Stomach (tissue), 9 donors: ENCODE results near the gene LYL1. TPM values are rescaled to one million over a fixed set of nuclear protein-coding genes. Genes with fewer than 3 reads are reported as not detected.

ENCODE experiments used
- DNase-seq, 2 donors: peaks; one replicate each; pipeline versions ENCODE4 v3.0.0 to v3.0.0-alpha.2; 2013 to 2019
- H3K27ac ChIP-seq, 5 donors: fragments of 200-600 bp in 4 of 5; sonication (generic) in 4 of 5; one replicate each; pipeline ENCODE4 v1.5.1; 2013 to 2019; ENCODE audit warnings: mild to moderate bottlenecking in 1 of 5, moderate library complexity in 1 of 5
- H3K27me3 ChIP-seq, 3 donors: fragments of 200-600 bp; sonication (generic); one replicate each; pipeline ENCODE4 v1.5.1; 2017 to 2019; ENCODE audit warnings: mixed run types in 1 of 3
- H3K36me3 ChIP-seq, 4 donors: fragments of 200-600 bp; sonication (generic); 1 replicate in 3 of 4; 2 replicates in 1 of 4; pipeline ENCODE4 v1.5.1; 2016 to 2019
- H3K4me1 ChIP-seq, 4 donors: fragments of 200-600 bp; sonication (generic); one replicate each; pipeline ENCODE4 v1.5.1; 2016 to 2019
- H3K4me3 ChIP-seq, 4 donors: fragments of 200-600 bp; sonication (generic) in 3 of 4; one replicate each; pipeline ENCODE4 v1.5.1; 2016 to 2019; ENCODE audit warnings: mild to moderate bottlenecking in 1 of 4
- H3K9me3 ChIP-seq, 4 donors: fragments of 200-600 bp; sonication (generic); one replicate each; pipeline ENCODE4 v1.5.1; 2016 to 2019
- EP300 ChIP-seq: sonication (generic); formaldehyde crosslinking; IDR thresholded peaks from one replicate; pipeline ENCODE4 v1.6.1; 2017; ENCODE audit warnings: antibody characterized with exemption
- POLR2A ChIP-seq, 4 donors: fragments of 450-650 bp; IDR thresholded peaks; one replicate each; pipeline ENCODE4 v1.6.1; 2016; ENCODE audit warnings: antibody characterized with exemption in 4 of 4, control low read depth in 2 of 4, mild to moderate bottlenecking in 1 of 4, moderate library complexity in 1 of 4
- POLR2AphosphoS5 ChIP-seq, 3 donors: sonication (generic); formaldehyde crosslinking; IDR thresholded peaks; one replicate each; pipeline ENCODE4 v1.6.1; 2016; ENCODE audit warnings: antibody characterized with exemption in 3 of 3
- WGBS, 5 donors: extraction: QIAGEN DNeasy Blood & Tissue Kit in 3 of 5; methylation state at CpG; one replicate each; pipeline versions ENCODE4 v1.1.5 to v1.1.7; 2013 to 2018; 5-methylcytosine and 5-hydroxymethylcytosine counted together
- intact Hi-C: fragments of 100-400 bp; cut with DNase I; formaldehyde crosslinking; loops from one replicate; pipeline ENCODE4 v1.15.1; 2023; ENCODE audit warnings: low total_unique reads
- polyA plus RNA-seq, 3 donors: library from polyadenylated mRNA; stranded (reverse); fragments of 200-250 nt; gene quantifications; one replicate each; pipeline ENCODE4 v1.2.3, GENCODE V29; 2013
- total RNA-seq, 5 donors: library from RNA; depleted of rRNA; stranded (reverse); fragments of >200 nt; gene quantifications; one replicate each; pipeline versions ENCODE4 v1.1.0 to v1.2.3, GENCODE V29; 2014 to 2016
- TF ChIP-seq, protein P1 (sequence below), 7 experiments: fragments of 450-650 bp in 4 of 7; fragments of 200-600 bp in 3 of 7; sonication (generic) in 3 of 7; IDR thresholded peaks; one replicate each; pipeline ENCODE4 v1.5.1; 2016 to 2019; ENCODE audit warnings: antibody characterized with exemption in 7 of 7, control low read depth in 2 of 7, mild to moderate bottlenecking in 1 of 7
- donor health status: healthy with polysubstance abuse.
- donor health status: Bipolar disorder and iron deficiency.
- donor health status: healthy.

LYL1 gene
- total and polyA plus RNA-seq, 8 donors, result 1.3 to 19.3 (median 5.0) TPM; not detected in 1

DNA sequence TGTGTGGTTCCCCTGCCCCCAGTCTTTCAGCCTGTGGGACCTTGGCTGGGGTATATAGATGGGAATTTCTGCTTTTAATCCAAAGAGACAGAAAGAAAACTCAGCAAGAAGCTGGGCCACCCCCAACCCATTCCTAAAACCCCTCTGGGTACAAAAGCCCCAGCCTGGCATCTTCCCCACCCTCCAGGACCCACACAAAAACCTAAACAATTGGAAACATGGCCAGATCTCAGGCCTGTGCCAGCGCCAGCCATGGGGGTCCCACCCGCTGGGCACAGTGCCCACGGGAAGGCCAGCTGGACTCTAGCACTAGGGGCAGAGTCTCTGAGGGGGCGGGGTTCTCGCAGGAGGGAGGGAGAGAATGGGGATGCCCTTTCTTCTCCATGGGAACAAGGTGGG is 8.6 kb downstream of the LYL1 start:
- peaks cover 66 to 95% (median 81%) of the 10 kb centered on the region in 4 donors for H3K4me1 ChIP-seq
- H3K36me3 ChIP-seq, result peaks cover 0 to 33% (median 28%) of the 10 kb centered on the region in 4 donors
- WGBS, 5 donors, result 36 to 66% (median 51%) methylated on average over 5 of the region's 5 CpGs
- DNase-seq, result peak in 1 of 2 donors; percentile 72
- no peaks in the 10 kb centered on the region for H3K9me3 ChIP-seq
- peak overlapping the region in 4 of 5 donors; percentile 61 to 96 (median 88) for H3K27ac ChIP-seq
- intact Hi-C loops, result no loop called here
- no peak overlapping the region for H3K4me3 ChIP-seq
- peaks cover 0 to 6% (median 0%) of the 10 kb centered on the region in 3 donors for H3K27me3 ChIP-seq
- no peak for TF ChIP-seq POLR2A (IDR thresholded peaks at IDR 0.05)
- TF ChIP-seq, protein P1, sequence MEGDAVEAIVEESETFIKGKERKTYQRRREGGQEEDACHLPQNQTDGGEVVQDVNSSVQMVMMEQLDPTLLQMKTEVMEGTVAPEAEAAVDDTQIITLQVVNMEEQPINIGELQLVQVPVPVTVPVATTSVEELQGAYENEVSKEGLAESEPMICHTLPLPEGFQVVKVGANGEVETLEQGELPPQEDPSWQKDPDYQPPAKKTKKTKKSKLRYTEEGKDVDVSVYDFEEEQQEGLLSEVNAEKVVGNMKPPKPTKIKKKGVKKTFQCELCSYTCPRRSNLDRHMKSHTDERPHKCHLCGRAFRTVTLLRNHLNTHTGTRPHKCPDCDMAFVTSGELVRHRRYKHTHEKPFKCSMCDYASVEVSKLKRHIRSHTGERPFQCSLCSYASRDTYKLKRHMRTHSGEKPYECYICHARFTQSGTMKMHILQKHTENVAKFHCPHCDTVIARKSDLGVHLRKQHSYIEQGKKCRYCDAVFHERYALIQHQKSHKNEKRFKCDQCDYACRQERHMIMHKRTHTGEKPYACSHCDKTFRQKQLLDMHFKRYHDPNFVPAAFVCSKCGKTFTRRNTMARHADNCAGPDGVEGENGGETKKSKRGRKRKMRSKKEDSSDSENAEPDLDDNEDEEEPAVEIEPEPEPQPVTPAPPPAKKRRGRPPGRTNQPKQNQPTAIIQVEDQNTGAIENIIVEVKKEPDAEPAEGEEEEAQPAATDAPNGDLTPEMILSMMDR (IDR thresholded peaks at IDR 0.05), result peak in 1 of 7 experiments; percentile 58

DNA sequence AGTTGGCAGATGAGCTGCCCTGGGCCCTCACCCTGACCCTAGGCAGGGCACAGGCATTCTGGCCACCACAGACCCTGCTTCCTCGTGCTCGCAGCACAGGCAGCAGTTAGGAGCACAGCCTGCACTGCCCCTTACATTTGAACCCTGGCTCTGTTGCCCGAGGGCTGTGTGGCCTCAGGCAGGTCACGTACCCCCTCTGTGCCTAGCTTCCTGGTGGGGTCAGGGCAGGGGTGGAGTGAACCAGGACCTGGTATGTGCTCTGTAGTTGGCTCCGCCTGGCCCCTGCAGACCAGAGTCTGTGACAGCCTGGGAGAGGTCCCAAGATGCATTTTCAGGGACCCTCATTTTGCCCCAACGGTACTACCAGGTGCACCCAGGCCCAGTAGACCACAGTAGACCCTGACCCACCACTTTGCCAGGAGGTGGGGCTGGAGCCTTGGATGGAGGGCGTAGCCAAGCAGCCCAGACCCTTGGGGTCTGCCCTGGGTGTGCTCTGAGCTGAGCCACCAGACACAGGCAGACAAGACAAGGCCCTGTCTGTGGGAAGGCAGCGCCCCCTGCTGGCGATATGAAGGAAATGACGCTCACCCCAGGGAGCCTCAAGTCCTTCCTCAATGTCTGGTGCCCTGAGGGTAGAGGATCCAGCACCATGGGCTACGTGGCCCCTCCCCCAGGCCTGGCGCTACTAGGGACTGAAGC is 9.1 kb downstream of the LYL1 start:
- Histone ChIP-seq H3K9me3 (no peaks in the 10 kb centered on the region), H3K27ac (peak overlapping the region in 4 of 5 donors; percentile 51 to 90 (median 74)), H3K4me1 (peaks cover 60 to 89% (median 76%) of the 10 kb centered on the region in 4 donors), H3K27me3 (peaks cover 0 to 6% (median 0%) of the 10 kb centered on the region in 3 donors), H3K4me3 (no peak overlapping the region), H3K36me3 (peaks cover 0 to 38% (median 33%) of the 10 kb centered on the region in 4 donors)
- TF ChIP-seq, protein P1 (IDR thresholded peaks at IDR 0.05), result peak in 6 of 7 experiments; percentile 14 to 99 (median 95)
- TF ChIP-seq POLR2AphosphoS5 (IDR thresholded peaks at IDR 0.05) (peak in 1 of 3 donors; percentile 53), POLR2A (IDR thresholded peaks at IDR 0.05) (no peak), EP300 (no peak)
- DNase-seq, result peak; percentile 83 to 94
- intact Hi-C loops, result no loop called here
- 19 to 48% (median 44%) methylated on average over 3 to 12 of the region's 12 CpGs for WGBS, 5 donors

DNA sequence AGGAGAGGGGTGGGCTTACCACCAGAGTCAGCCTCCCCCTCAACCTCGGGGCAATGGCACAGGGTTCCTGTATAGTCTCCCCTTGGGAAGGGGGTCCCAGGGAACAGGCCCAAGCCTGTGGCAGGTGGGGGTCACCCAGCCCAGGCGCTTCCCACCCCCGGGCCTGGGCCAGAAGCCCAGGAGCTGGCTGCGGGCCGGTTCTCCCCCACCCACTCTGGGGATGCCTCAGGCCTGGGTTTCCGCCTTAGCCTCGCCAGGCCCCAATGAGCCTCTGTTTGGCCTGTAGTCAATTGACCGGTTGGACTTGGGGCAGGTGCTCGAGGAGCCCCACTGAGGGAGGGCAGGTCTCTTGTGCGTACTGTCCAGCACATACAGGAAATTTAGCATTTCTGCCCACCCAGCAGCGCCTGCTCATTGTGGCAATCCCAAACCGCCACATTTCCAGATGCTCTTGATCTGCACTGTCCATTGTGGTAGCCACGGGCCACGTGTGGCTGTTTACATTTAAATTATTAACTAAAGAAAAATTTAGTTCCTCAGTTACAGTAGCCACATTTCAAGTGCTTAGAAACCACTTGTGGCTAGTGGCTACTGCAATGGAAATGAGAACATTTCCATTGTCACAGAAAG is 9.9 kb downstream of the LYL1 start:
- TF ChIP-seq POLR2AphosphoS5 (IDR thresholded peaks at IDR 0.05), result no peak
- no peak for TF ChIP-seq EP300
- no peak for TF ChIP-seq POLR2A (IDR thresholded peaks at IDR 0.05)
- TF ChIP-seq, protein P1 (IDR thresholded peaks at IDR 0.05), result no peak
- DNase-seq, result no peak
- Histone ChIP-seq H3K4me1 (peaks cover 52 to 81% (median 67%) of the 10 kb centered on the region in 4 donors), H3K36me3 (peaks cover 0 to 47% (median 42%) of the 10 kb centered on the region in 4 donors), H3K4me3 (no peak overlapping the region), H3K9me3 (no peaks in the 10 kb centered on the region), H3K27me3 (peaks cover 0 to 2% (median 0%) of the 10 kb centered on the region in 3 donors), H3K27ac (peak overlapping the region in 4 of 5 donors; percentile 51 to 90 (median 74))
- 41 to 63% (median 47%) methylated on average over 8 to 14 of the region's 14 CpGs for WGBS, 5 donors
- intact Hi-C loops, result no loop called here

DNA sequence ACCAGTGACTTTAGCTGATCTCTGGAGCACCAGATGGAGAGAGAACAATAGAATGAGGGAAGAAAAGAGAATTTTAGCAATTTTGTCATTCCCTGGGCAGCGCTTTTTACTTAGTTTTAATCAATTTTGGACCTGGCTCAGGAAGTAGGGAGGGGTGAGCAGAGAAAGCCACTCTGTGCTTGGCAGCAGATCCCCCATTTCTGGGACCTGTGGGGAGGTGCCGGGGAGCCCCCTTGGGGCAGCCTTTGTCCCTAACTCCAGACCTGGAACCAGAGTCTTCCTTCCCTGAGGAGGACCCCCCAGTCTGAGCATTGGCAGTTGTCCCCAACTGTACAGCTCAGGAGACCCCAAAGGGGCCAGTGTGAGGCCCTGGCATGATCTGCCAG is 10.5 kb downstream of the LYL1 start:
- Histone ChIP-seq H3K4me3 (no peak overlapping the region), H3K27me3 (no peaks in the 10 kb centered on the region), H3K4me1 (peaks cover 47 to 75% (median 62%) of the 10 kb centered on the region in 4 donors), H3K27ac (peak overlapping the region in 4 of 5 donors; percentile 51 to 90 (median 74)), H3K36me3 (peaks cover 0 to 52% (median 47%) of the 10 kb centered on the region in 4 donors), H3K9me3 (no peaks in the 10 kb centered on the region)
- DNase-seq, result no peak
- WGBS, 5 donors, result 61 to 88% (median 77%) methylated on average over 2 of the region's 2 CpGs
- intact Hi-C loops, result no loop called here
- no peak for TF ChIP-seq POLR2AphosphoS5 (IDR thresholded peaks at IDR 0.05)
- TF ChIP-seq, protein P1 (IDR thresholded peaks at IDR 0.05), result no peak
- TF ChIP-seq POLR2A (IDR thresholded peaks at IDR 0.05), result no peak
- no peak for TF ChIP-seq EP300
